GM12874 (cell line): ENCODE results near the gene FUT3.

Experiments used
- TF ChIP-seq, protein P1 (sequence below): IDR thresholded peaks from 2 replicates; pipeline ENCODE4 v1.5.1; 2011; ENCODE audit warnings: low read depth, mild to moderate bottlenecking, control low read depth, low read length, moderate library complexity; ENCODE audit not compliant: insufficient read depth

FUT3 gene

GRCh38 chr19:5843295-5843927 lies 7.8 kb downstream of the FUT3 start:
- TF ChIP-seq, protein P1, sequence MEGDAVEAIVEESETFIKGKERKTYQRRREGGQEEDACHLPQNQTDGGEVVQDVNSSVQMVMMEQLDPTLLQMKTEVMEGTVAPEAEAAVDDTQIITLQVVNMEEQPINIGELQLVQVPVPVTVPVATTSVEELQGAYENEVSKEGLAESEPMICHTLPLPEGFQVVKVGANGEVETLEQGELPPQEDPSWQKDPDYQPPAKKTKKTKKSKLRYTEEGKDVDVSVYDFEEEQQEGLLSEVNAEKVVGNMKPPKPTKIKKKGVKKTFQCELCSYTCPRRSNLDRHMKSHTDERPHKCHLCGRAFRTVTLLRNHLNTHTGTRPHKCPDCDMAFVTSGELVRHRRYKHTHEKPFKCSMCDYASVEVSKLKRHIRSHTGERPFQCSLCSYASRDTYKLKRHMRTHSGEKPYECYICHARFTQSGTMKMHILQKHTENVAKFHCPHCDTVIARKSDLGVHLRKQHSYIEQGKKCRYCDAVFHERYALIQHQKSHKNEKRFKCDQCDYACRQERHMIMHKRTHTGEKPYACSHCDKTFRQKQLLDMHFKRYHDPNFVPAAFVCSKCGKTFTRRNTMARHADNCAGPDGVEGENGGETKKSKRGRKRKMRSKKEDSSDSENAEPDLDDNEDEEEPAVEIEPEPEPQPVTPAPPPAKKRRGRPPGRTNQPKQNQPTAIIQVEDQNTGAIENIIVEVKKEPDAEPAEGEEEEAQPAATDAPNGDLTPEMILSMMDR: no peak

- TF ChIP-seq, protein P1: no peak
Observed at GRCh38 chr19:5839065-5840017, 11.9 kb downstream of the FUT3 start, which contains the start of gene FUT6. Gene FUT6, minus strand, starts transcription at chr19:5839702. Its CDS starts 7,135 bp downstream, at chr19:5832567.

GRCh38 chr19:5838353-5839064 lies 12.7 kb downstream of the FUT3 start:
- TF ChIP-seq, protein P1: no peak

GRCh38 chr19:5837761-5838352 lies 13.4 kb downstream of the FUT3 start:
- TF ChIP-seq, protein P1: no peak

- TF ChIP-seq, protein P1: no peak
Observed at GRCh38 chr19:5832527-5833216, 18.6 kb downstream of the FUT3 start.

GRCh38 chr19:5832061-5832460 lies 19.2 kb downstream of the FUT3 start:
- TF ChIP-seq, protein P1: no peak
